ENCODE results near the gene SCN11A.

DNA sequence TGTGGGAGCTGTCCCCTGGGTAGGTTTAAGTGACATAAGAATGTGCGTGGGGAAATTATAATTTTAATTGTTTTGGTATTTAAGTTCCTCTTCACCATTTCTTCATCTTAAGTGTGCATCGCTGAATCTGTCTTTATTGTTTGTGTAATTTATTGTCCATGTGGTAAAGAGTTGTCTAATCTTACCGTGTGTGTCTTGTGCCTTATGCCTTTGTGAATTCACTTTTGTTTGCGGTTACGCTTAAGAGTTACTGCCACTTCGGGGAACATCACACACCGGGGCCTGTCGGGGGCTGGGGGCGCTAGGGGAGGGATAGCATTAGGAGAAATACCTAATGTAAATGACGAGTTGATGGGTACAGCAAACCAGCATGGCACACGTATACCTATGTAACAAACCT is 839 bp upstream of the SCN11A start:
- TF ChIP-seq POLR2A (IDR thresholded peaks at IDR 0.05) (no peak), EP300 (IDR thresholded peaks at IDR 0.05) (no peak), POLR2AphosphoS5 (IDR thresholded peaks at IDR 0.05) (no peak)
- TF ChIP-seq, protein P1, sequence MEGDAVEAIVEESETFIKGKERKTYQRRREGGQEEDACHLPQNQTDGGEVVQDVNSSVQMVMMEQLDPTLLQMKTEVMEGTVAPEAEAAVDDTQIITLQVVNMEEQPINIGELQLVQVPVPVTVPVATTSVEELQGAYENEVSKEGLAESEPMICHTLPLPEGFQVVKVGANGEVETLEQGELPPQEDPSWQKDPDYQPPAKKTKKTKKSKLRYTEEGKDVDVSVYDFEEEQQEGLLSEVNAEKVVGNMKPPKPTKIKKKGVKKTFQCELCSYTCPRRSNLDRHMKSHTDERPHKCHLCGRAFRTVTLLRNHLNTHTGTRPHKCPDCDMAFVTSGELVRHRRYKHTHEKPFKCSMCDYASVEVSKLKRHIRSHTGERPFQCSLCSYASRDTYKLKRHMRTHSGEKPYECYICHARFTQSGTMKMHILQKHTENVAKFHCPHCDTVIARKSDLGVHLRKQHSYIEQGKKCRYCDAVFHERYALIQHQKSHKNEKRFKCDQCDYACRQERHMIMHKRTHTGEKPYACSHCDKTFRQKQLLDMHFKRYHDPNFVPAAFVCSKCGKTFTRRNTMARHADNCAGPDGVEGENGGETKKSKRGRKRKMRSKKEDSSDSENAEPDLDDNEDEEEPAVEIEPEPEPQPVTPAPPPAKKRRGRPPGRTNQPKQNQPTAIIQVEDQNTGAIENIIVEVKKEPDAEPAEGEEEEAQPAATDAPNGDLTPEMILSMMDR (IDR thresholded peaks at IDR 0.05): no peak

All from upper lobe of left lung (tissue), 4 donors.